ENCODE measurements around the gene TRAPPC2.

Gene TRAPPC2

GRCh38 chrX:13734278-13735172, at the start of gene TRAPPC2, which contains the start of gene OFD1:
Gene TRAPPC2 (minus strand): TSS chrX:13734620. CDS start chrX:13719963, 14,657 bp downstream.
Gene OFD1 (plus strand): TSS chrX:13734748. CDS start chrX:13735072, 324 bp downstream.
- DNase-seq: peak; percentile 97

- no peak for DNase-seq
Measured at GRCh38 chrX:13780868-13781427, 46.5 kb upstream of the TRAPPC2 start.

GRCh38 chrX:13778916-13779315, 44.5 kb upstream of the TRAPPC2 start:
- peak; percentile 66 for DNase-seq

- DNase-seq: no peak
Measured at GRCh38 chrX:13776387-13776786, 42.0 kb upstream of the TRAPPC2 start.

- DNase-seq: no peak
Measured at GRCh38 chrX:13775837-13776236, 41.4 kb upstream of the TRAPPC2 start.

- peak; percentile 22 for DNase-seq
Measured at GRCh38 chrX:13774696-13775095, 40.3 kb upstream of the TRAPPC2 start.

GRCh38 chrX:13770013-13770535, 35.7 kb upstream of the TRAPPC2 start:
- DNase-seq: peak; percentile 87

- no peak for DNase-seq
Measured at GRCh38 chrX:13768939-13769338, 34.5 kb upstream of the TRAPPC2 start.

GRCh38 chrX:13764765-13765164, 30.3 kb upstream of the TRAPPC2 start:
- peak; percentile 70 for DNase-seq

- peak; percentile 10 for DNase-seq
Measured at GRCh38 chrX:13764281-13764680, 29.9 kb upstream of the TRAPPC2 start.

GRCh38 chrX:13763489-13763888, 29.1 kb upstream of the TRAPPC2 start:
- DNase-seq: peak; percentile 35

- no peak for DNase-seq
Measured at GRCh38 chrX:13761606-13762414, 27.4 kb upstream of the TRAPPC2 start.

GRCh38 chrX:13760426-13760825, 26.0 kb upstream of the TRAPPC2 start:
- no peak for DNase-seq

- DNase-seq: peak; percentile 17
Measured at GRCh38 chrX:13759152-13759718, 24.8 kb upstream of the TRAPPC2 start.

- DNase-seq: no peak
Measured at GRCh38 chrX:13756381-13756780, 22.0 kb upstream of the TRAPPC2 start.

- DNase-seq: no peak
Measured at GRCh38 chrX:13755254-13755653, 20.8 kb upstream of the TRAPPC2 start.

- no peak for DNase-seq
Measured at GRCh38 chrX:13754765-13755164, 20.3 kb upstream of the TRAPPC2 start.

- DNase-seq: no peak
Measured at GRCh38 chrX:13752646-13753045, 18.2 kb upstream of the TRAPPC2 start.

- no peak for DNase-seq
Measured at GRCh38 chrX:13752141-13752540, 17.7 kb upstream of the TRAPPC2 start.

GRCh38 chrX:13750812-13751211, 16.4 kb upstream of the TRAPPC2 start:
- no peak for DNase-seq

GRCh38 chrX:13750204-13750603, 15.8 kb upstream of the TRAPPC2 start:
- peak; percentile 67 for DNase-seq

GRCh38 chrX:13748486-13748885, 14.1 kb upstream of the TRAPPC2 start:
- no peak for DNase-seq

GRCh38 chrX:13747836-13748235, 13.4 kb upstream of the TRAPPC2 start:
- DNase-seq: peak; percentile 50

All from NCI-H69 (cell line).